DND-41 (cell line): ENCODE data around the gene PRTG.

ENCODE experiments used
- ATAC-seq: fragments of 200-7000 bp; cut with Tn5 transposase; 3 replicates; pipeline ENCODE4 v1.9.1; 2021; ENCODE audit warnings: low read depth; ENCODE audit not compliant: insufficient read depth
- DNase-seq: peaks from one replicate; pipeline ENCODE4 v3.0.0-alpha.2; 2020
- H2AFZ ChIP-seq: 2 replicates; pipeline ENCODE4 v1.6.0; 2012; ENCODE audit warnings: low read depth, low read length
- H3K27ac ChIP-seq: 2 replicates; pipeline ENCODE4 v1.5.1; 2012; ENCODE audit warnings: low read length, inconsistent platforms
- H3K27me3 ChIP-seq: fragments of 200-600 bp; sonication (generic); 2 replicates; pipeline ENCODE4 v1.6.0; 2012; ENCODE audit warnings: low read length, mild to moderate bottlenecking, inconsistent platforms; ENCODE audit not compliant: insufficient read depth, poor library complexity
- H3K36me3 ChIP-seq: 2 replicates; pipeline ENCODE4 v1.5.1; 2012; ENCODE audit warnings: low read length, inconsistent platforms; ENCODE audit not compliant: insufficient read depth
- H3K4me1 ChIP-seq: 2 replicates; pipeline ENCODE4 v1.5.1; 2012; ENCODE audit warnings: mild to moderate bottlenecking, low read length; ENCODE audit not compliant: insufficient read depth
- H3K4me2 ChIP-seq: 2 replicates; pipeline ENCODE4 v1.6.0; 2012; ENCODE audit warnings: mild to moderate bottlenecking, moderate library complexity, low read length, inconsistent platforms; ENCODE audit not compliant: insufficient read depth
- H3K4me3 ChIP-seq, 2 experiments: fragments of 200-600 bp in 1 of 2; shearing (Covaris generic) in 1 of 2; 2 replicates each; pipeline ENCODE4 v1.5.1; 2012 to 2016; ENCODE audit warnings: inconsistent platforms in 2 of 2, low read length in 2 of 2, mild to moderate bottlenecking in 2 of 2, low read depth in 1 of 2, moderate library complexity in 1 of 2
- H3K79me2 ChIP-seq: 2 replicates; pipeline ENCODE4 v1.6.0; 2012; ENCODE audit warnings: low read length, inconsistent platforms; ENCODE audit not compliant: insufficient read depth
- H3K9ac ChIP-seq: 2 replicates; pipeline ENCODE4 v1.6.0; 2012; ENCODE audit warnings: low read depth, mild to moderate bottlenecking, inconsistent platforms, low read length, moderate library complexity
- H3K9me3 ChIP-seq: 2 replicates; pipeline ENCODE4 v1.5.1; 2012; ENCODE audit warnings: low read length, moderate library complexity, mild to moderate bottlenecking, inconsistent platforms; ENCODE audit not compliant: insufficient read depth, severe bottlenecking
- H4K20me1 ChIP-seq: 2 replicates; pipeline ENCODE4 v1.6.0; 2012; ENCODE audit warnings: low read length; ENCODE audit not compliant: insufficient read depth
- EZH2 ChIP-seq: IDR thresholded peaks from 3 replicates; pipeline ENCODE4 v1.6.1; 2012; ENCODE audit warnings: borderline replicate concordance, low read depth, mild to moderate bottlenecking, moderate library complexity, low read length, inconsistent platforms; ENCODE audit not compliant: severe bottlenecking
- TF ChIP-seq, protein P1 (sequence below): IDR thresholded peaks from 2 replicates; pipeline ENCODE4 v1.5.1; 2012; ENCODE audit warnings: borderline replicate concordance, low read length, moderate library complexity, mild to moderate bottlenecking; ENCODE audit not compliant: poor library complexity, severe bottlenecking; ENCODE audit errors: extremely low read depth

Gene PRTG

DNA sequence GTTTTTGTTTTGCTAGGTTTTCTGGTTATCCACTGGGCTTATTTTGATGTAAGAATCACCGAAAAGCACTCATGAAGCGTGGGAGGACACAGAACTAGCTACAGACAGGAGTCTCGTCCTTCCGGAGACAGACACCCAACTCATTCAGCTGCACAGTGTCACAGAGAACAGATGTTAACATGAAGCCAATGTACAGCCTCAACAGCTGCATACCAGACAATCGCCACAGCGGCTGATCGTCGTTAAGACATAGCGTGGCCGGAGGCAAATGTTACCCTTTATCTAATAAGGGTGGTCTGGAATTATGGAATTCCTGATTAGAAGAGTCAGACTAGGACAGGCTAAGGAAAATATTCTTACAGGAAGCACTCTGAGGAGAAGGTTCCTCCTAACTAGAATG is 153.7 kb downstream of the PRTG start:
- ATAC-seq (no peak), DNase-seq (no peak)
- H3K79me2 ChIP-seq = no peaks in the 10 kb centered on the region
- no peak overlapping the region for H3K4me2 ChIP-seq
- H4K20me1 ChIP-seq = no peaks in the 10 kb centered on the region
- TF ChIP-seq EZH2 = no peak
- TF ChIP-seq, protein P1, sequence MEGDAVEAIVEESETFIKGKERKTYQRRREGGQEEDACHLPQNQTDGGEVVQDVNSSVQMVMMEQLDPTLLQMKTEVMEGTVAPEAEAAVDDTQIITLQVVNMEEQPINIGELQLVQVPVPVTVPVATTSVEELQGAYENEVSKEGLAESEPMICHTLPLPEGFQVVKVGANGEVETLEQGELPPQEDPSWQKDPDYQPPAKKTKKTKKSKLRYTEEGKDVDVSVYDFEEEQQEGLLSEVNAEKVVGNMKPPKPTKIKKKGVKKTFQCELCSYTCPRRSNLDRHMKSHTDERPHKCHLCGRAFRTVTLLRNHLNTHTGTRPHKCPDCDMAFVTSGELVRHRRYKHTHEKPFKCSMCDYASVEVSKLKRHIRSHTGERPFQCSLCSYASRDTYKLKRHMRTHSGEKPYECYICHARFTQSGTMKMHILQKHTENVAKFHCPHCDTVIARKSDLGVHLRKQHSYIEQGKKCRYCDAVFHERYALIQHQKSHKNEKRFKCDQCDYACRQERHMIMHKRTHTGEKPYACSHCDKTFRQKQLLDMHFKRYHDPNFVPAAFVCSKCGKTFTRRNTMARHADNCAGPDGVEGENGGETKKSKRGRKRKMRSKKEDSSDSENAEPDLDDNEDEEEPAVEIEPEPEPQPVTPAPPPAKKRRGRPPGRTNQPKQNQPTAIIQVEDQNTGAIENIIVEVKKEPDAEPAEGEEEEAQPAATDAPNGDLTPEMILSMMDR = no peak
- H3K27ac ChIP-seq = no peak overlapping the region
- no peak overlapping the region for H3K4me3 ChIP-seq
- H3K27me3 ChIP-seq = peaks cover 15% of the 10 kb centered on the region
- H3K4me1 ChIP-seq = no peaks in the 10 kb centered on the region
- H3K36me3 ChIP-seq = no peaks in the 10 kb centered on the region
- H3K9ac ChIP-seq = no peak overlapping the region
- H3K9me3 ChIP-seq = no peaks in the 10 kb centered on the region
- H2AFZ ChIP-seq = no peak overlapping the region

DNA sequence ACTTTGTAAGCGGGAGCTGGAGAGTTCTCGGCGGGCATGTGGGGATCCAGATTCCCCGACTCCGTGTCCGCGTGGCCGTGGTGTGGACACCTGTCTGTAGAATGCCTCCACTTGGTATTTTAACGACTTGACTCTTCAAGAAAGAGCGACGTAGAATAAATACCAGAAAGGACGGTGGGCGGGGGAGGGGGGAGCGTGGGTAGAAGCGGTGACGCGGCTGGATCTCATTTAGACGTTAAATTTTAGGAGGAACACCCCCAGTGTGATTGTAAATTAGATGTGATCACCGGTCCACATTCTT is 154.2 kb downstream of the PRTG start:
- ATAC-seq = no peak
- H3K27ac ChIP-seq = no peak overlapping the region
- peaks cover 15% of the 10 kb centered on the region for H3K27me3 ChIP-seq
- H3K36me3 ChIP-seq = no peaks in the 10 kb centered on the region
- H3K9me3 ChIP-seq = no peaks in the 10 kb centered on the region
- H3K9ac ChIP-seq = no peak overlapping the region
- no peak for DNase-seq
- no peak for TF ChIP-seq EZH2
- TF ChIP-seq, protein P1 = no peak
- H2AFZ ChIP-seq = no peak overlapping the region
- no peak overlapping the region for H3K4me3 ChIP-seq
- no peaks in the 10 kb centered on the region for H3K79me2 ChIP-seq
- no peaks in the 10 kb centered on the region for H3K4me1 ChIP-seq
- no peaks in the 10 kb centered on the region for H4K20me1 ChIP-seq
- 0 out of 2 replicates have a peak overlapping the region, but pooled peaks have one; percentile 36 for H3K4me2 ChIP-seq

DNA sequence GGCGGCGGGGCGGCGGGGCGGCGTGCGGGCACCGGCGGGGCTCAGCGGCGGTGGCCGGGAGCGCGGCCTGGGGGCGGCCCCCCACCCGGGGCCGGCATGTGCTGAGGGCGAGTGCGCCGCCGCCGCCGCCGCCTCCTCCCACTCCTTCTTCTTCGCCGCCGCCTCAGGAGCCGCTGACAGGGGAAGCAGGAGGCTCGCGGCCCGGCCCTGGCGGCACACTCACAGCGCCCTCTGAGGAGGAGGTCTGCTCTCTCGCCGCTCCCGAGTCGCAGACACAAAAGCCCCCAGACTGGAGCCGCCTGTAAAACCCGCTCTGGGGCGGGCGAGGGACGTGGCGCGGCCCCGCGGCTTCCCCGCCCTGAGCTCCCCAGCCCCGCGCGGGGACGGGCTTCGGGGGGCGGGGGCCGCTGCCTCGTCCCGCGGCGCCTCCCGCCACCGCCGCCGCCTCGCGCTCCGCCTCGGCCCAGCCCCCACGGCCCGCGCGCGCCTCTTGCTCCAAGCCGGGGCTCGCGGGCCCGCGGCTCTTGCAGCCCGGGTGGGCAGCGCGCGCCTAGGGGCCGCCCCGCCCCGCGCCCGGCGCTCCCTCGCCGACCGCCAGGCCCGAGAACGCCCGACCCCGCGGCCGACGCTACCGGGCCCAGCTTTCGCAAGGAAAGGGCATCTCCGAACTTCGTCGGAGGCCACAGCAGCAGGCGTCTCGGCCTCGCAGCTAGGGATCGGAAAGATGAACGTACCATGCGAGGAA is 154.7 kb downstream of the PRTG start, which contains the start of gene PYGO1:
Gene PYGO1, minus strand, starts transcription at position 276 of the 745 bp plus-strand sequence. CDS start 462 bp downstream, outside the sequence.
- DNase-seq = peak; percentile 34
- Histone ChIP-seq H3K36me3 (no peaks in the 10 kb centered on the region), H3K27me3 (peaks cover 15% of the 10 kb centered on the region), H3K9me3 (no peaks in the 10 kb centered on the region), H3K27ac (no peak within 1 kb of the TSS), H3K4me2 (peak within 1 kb of the TSS; percentile 56; the same call in 1 of the 2 replicates), H3K4me1 (no peaks in the 10 kb centered on the region), H3K4me3 (peak within 1 kb of the TSS in 1 of 2 experiments; percentile 39; a peak in 1 of 4 replicates), H4K20me1 (no peaks in the 10 kb centered on the region), H3K9ac (no peak within 1 kb of the TSS), H3K79me2 (no peaks in the 10 kb centered on the region), H2AFZ (no peak within 1 kb of the TSS)
- peak; percentile 87 for ATAC-seq
- TF ChIP-seq EZH2 = no peak
- TF ChIP-seq, protein P1 = no peak
